HUES48 (cell line): Measurements from ENCODE around the gene U2AF1L4.

Experiments used
- H3K27ac ChIP-seq: one replicate; pipeline ENCODE4 v1.7.0; 2013; ENCODE audit warnings: low read depth, low read length, inconsistent platforms
- H3K27me3 ChIP-seq: 2 replicates; pipeline ENCODE4 v1.6.1; 2013; ENCODE audit warnings: mild to moderate bottlenecking, low read length; ENCODE audit not compliant: control insufficient read depth, insufficient read depth
- H3K36me3 ChIP-seq: 2 replicates; pipeline ENCODE4 v1.6.1; 2013; ENCODE audit warnings: low read length; ENCODE audit not compliant: control insufficient read depth, insufficient read depth
- H3K4me1 ChIP-seq: 2 replicates; pipeline ENCODE4 v1.6.1; 2013; ENCODE audit warnings: mild to moderate bottlenecking, low read length; ENCODE audit not compliant: control insufficient read depth, insufficient read depth
- H3K4me3 ChIP-seq: 2 replicates; pipeline ENCODE4 v1.5.1; 2013; ENCODE audit warnings: mild to moderate bottlenecking, low read depth, low read length
- H3K9ac ChIP-seq: 2 replicates; pipeline ENCODE4 v1.6.1; 2013; ENCODE audit warnings: mild to moderate bottlenecking, low read depth, low read length, moderate library complexity
- H3K9me3 ChIP-seq: 2 replicates; pipeline ENCODE4 v1.6.1; 2013; ENCODE audit warnings: low read length; ENCODE audit not compliant: control insufficient read depth, insufficient read depth

Gene U2AF1L4

GRCh38 chr19:35713506-35713850 is 31.7 kb downstream of the U2AF1L4 start:
- H3K27me3 ChIP-seq = no peaks in the 10 kb centered on the region
- H3K27ac ChIP-seq = no peak overlapping the region
- no peak overlapping the region for H3K9ac ChIP-seq
- no peaks in the 10 kb centered on the region; the same call in 1 of the 2 replicates for H3K36me3 ChIP-seq
- H3K9me3 ChIP-seq = no peaks in the 10 kb centered on the region
- peaks cover 27% of the 10 kb centered on the region for H3K4me1 ChIP-seq
- no peak overlapping the region for H3K4me3 ChIP-seq

DNA sequence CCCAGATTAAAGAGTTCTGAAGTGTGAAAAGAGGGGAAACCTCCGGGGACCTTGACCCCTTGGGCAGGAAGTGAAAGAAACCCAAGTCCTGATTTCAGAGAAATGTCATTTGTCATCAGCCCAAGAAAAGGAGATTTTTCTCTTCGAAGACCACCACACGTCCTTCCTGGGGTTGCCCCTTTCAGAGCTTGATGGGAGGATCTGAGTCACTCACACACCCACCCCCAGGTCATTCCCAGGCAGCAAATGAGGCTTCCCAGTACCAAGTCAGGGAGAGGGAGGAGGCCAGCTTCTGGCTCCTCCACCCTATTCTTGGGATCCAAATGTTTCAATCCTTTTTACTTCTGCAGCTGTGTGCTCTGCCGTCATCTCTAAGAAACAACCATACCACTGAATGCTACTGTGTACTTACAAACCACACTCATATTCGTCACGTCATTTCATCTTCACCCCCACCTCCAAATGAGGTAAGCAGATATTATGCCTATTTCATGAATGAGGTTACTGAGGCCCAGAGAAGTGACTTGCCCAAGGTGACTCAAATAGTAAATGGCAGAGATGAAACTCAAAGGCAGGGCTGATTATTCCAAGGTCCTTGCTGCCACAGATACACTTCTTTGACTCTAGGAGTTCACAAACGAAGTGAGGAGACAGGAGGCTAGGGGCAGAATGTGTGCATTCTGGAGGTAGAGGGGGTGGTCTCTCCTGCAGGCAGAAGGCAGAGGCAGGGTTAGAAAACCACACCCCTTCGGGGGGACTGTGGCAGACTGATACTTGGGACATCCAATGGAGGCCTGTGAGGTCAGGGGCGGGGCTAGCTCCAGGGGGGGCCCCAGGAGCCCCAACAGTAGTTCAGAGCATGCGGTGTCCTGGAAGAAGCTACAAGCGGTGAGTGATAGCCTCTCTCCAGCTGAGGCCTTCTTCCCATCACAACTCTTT is 32.4 kb downstream of the U2AF1L4 start:
- Histone ChIP-seq H3K27ac (no peak overlapping the region), H3K4me3 (no peak overlapping the region), H3K36me3 (no peaks in the 10 kb centered on the region; the same call in 1 of the 2 replicates), H3K9ac (no peak overlapping the region), H3K4me1 (peaks cover 27% of the 10 kb centered on the region), H3K27me3 (no peaks in the 10 kb centered on the region), H3K9me3 (no peaks in the 10 kb centered on the region)

DNA sequence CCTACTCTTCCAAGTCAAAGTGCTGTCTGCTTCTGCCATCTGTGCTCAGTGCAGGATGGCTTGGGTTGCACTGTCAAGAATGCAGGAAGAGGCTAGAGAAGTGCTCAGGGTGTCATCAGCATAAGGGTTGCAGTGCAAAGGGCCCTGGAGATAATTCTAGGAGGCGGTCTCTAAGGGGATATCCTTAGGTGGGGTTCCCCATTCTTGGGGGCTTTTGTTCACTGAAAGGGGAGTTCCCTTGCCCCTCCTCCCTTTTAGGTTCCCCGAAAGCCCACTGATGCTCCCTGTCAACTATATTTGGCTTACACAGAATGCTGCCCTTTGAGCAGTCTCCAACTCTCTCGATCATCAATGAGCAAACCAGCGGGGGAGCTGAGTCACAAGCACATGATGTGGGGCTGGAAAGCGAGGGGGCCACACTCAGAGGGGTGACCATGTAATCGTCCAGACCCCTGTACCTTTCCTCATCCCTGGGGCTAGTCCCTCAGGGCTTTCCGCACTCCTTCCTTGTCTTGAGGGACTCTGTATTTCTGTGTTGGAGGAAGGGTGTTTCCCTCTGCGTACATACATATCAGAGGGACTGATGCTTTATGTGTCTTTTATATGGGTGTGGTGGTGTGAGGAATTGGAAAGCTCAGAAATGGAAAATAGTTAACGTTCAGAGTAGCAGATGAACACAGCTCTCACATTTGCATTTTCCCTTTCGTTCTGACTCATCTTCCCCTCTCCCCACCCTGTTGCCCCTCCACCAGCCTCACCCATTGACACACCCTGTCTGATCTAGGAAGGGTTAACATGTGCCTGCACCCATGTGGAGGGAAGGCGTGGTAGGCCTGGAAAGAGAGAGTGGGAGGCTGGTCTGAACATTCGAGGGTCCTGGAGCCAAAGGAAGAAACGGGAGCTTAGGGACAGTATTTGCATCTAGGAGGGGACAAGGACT is 34.2 kb downstream of the U2AF1L4 start:
- H3K27me3 ChIP-seq = no peaks in the 10 kb centered on the region
- no peaks in the 10 kb centered on the region for H3K9me3 ChIP-seq
- peaks cover 27% of the 10 kb centered on the region for H3K4me1 ChIP-seq
- no peak overlapping the region for H3K4me3 ChIP-seq
- H3K36me3 ChIP-seq = no peaks in the 10 kb centered on the region; the same call in 1 of the 2 replicates
- H3K27ac ChIP-seq = no peak overlapping the region
- no peak overlapping the region for H3K9ac ChIP-seq

DNA sequence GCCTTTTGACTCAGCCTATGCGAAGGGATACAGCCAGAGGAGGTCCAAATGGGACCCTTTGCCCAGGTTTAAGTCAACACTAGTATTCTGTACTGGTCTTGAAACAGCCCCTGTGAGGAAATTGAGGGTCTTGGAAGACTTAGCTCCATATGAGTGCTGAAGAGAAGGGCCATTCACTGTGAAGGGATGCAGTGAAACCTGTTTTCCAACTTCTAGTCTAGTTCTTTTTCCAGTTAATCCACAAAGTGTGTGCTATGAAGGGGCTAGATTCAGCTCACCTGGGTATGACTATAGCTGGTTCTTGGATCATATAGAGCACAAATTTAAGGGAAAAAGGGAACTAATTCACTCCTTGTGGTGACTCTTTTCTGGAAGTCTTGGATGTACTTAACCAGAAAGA is 36.8 kb downstream of the U2AF1L4 start:
- H3K27ac ChIP-seq = no peak overlapping the region
- H3K9me3 ChIP-seq = no peaks in the 10 kb centered on the region
- no peak overlapping the region for H3K9ac ChIP-seq
- no peak overlapping the region for H3K4me3 ChIP-seq
- peaks cover 16% of the 10 kb centered on the region for H3K27me3 ChIP-seq
- H3K4me1 ChIP-seq = peaks cover 11% of the 10 kb centered on the region
- no peaks in the 10 kb centered on the region; the same call in 1 of the 2 replicates for H3K36me3 ChIP-seq

DNA sequence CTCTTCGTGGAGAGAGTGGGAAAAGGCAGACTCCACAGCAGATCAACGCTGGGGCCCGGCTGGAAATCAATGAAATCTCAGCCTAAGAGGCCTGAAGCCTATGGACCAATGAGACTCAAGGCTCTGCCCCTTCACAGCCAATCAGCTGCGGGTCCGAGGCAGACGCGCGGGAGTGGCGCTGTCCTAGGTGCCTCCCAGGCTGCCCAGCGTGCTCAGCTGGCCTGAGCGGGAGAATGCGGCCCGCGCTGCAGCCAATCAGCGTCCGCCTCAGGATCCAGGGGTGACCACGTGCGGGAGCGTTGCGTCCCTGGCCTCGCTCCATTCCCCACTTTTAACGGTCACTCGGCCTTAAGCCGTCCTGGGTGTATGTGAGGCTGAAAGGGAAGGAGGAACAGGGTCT is 41.0 kb downstream of the U2AF1L4 start, which contains the start of gene ZBTB32:
ZBTB32 (plus strand) TSS at position 341 of the 400 bp plus-strand sequence. CDS start 10,069 bp downstream, outside the sequence.
- Histone ChIP-seq H3K27ac (no peak within 1 kb of the TSS), H3K4me3 (no peak within 1 kb of the TSS), H3K27me3 (peaks cover 19% of the 10 kb centered on the region), H3K9me3 (no peaks in the 10 kb centered on the region), H3K9ac (no peak within 1 kb of the TSS), H3K4me1 (0 out of 2 replicates have a peak, but pooled peaks cover 3% of the 10 kb centered on the region), H3K36me3 (no peaks in the 10 kb centered on the region)

- Histone ChIP-seq H3K36me3 (no peaks in the 10 kb centered on the region), H3K27me3 (peaks cover 19% of the 10 kb centered on the region), H3K9me3 (no peaks in the 10 kb centered on the region), H3K4me1 (0 out of 2 replicates have a peak, but pooled peaks cover 3% of the 10 kb centered on the region), H3K4me3 (no peak overlapping the region), H3K9ac (no peak overlapping the region), H3K27ac (no peak overlapping the region)
Measured at GRCh38 chr19:35703343-35703742, 41.9 kb downstream of the U2AF1L4 start.

DNA sequence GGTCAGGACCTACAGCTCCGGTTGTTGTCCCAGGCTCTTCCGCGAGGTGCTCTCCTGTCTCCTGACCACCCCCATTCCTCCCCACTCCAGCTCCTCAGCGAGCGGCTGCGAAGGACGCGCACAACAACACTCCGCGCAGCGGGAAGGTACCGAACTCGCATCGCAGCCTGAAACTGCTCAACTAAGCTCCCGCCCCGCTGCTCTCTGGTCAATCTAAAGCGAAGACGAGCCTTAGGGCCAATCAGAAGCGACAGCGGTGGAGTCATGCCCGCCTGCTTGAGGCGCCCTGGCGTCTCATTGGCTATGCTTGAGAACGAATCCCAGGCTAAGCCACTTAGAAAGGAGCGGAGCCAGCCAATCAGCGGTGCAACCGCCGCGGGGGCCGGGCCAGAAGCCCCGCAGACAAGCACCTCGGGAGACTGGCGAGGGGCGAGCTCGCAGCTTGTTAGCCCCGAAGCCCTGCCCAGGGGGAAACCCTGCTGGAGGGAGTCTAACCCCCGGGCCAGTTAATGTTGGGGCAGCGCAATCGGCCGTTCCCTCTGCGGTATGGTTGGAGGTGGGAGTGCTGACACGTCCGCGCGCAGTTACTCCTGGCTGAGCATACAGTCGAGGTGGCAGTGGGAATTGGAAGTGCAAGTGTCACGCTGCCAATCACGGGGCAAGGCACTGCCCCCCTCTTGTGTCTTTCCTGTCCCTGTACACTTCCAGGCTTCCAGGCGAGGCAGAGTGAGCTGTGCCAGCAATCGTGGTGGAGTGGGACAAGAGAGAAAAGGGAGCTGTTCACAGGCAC is 42.8 kb downstream of the U2AF1L4 start:
- H3K9me3 ChIP-seq = no peaks in the 10 kb centered on the region
- H3K27ac ChIP-seq = peak overlapping the region; percentile 28
- peak overlapping the region; percentile 75 for H3K4me3 ChIP-seq
- H3K27me3 ChIP-seq = peaks cover 19% of the 10 kb centered on the region
- H3K9ac ChIP-seq = no peak overlapping the region
- H3K4me1 ChIP-seq = 0 out of 2 replicates have a peak, but pooled peaks cover 3% of the 10 kb centered on the region
- no peaks in the 10 kb centered on the region for H3K36me3 ChIP-seq

DNA sequence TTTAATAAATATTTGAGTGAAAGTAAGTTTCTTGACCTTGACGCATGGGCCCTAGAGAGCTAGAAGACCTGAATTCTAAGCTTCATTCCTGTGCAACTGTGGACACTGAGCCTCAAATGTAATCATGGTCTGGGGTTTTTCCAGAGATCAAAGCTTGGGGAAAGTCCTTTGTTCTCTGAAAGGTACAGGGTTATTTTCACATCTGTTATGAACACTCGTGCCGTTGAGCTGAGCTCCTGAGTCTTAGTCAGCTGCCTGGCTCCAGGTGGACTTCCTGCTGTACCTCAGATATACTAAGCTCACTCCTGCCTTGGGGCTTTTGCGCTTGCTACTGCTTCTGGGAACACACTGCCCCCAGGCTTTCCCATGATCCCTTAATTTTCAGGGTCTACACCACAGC is 48.4 kb downstream of the U2AF1L4 start:
- no peak overlapping the region for H3K4me3 ChIP-seq
- H3K36me3 ChIP-seq = no peaks in the 10 kb centered on the region
- no peaks in the 10 kb centered on the region for H3K9me3 ChIP-seq
- H3K9ac ChIP-seq = no peak overlapping the region
- no peaks in the 10 kb centered on the region for H3K4me1 ChIP-seq
- H3K27ac ChIP-seq = no peak overlapping the region
- H3K27me3 ChIP-seq = no peaks in the 10 kb centered on the region

GRCh38 chr19:35695895-35696422 is 49.3 kb downstream of the U2AF1L4 start:
- no peaks in the 10 kb centered on the region for H3K27me3 ChIP-seq
- H3K27ac ChIP-seq = no peak overlapping the region
- H3K4me3 ChIP-seq = no peak overlapping the region
- no peaks in the 10 kb centered on the region for H3K4me1 ChIP-seq
- H3K36me3 ChIP-seq = no peaks in the 10 kb centered on the region
- no peaks in the 10 kb centered on the region for H3K9me3 ChIP-seq
- no peak overlapping the region for H3K9ac ChIP-seq
